ENCODE data around the gene RRP1B. TPM values are rescaled to one million over a fixed set of nuclear protein-coding genes. Genes with fewer than 3 reads are reported as not detected.

Gene RRP1B
- total and polyA plus RNA-seq, 8 donors = 16.0 to 33.3 (median 28.2) TPM

- Histone ChIP-seq H3K27me3 (no peaks in the 10 kb centered on the region), H3K36me3 (peaks cover 0 to 19% of the 10 kb centered on the region in 2 donors), H3K9me3 (no peaks in the 10 kb centered on the region), H3K4me3 (peak overlapping the region; percentile 96 to 99), H3K4me1 (peaks cover 33 to 73% of the 10 kb centered on the region in 2 donors), H3K27ac (peak overlapping the region; percentile 96 to 98)
- no peak for TF ChIP-seq CTCF (IDR thresholded peaks at IDR 0.05)
- no peak for DNase-seq
- peak; percentile 11 for ATAC-seq
- intact Hi-C loops (cut with DNase I) = no loop called here
These were observed 61.8 kb downstream of the RRP1B start for GRCh38 chr21:43721206-43721605.

GRCh38 chr21:43721939-43722338 lies 62.6 kb downstream of the RRP1B start:
- H3K9me3 ChIP-seq = no peaks in the 10 kb centered on the region
- peak in 1 of 4 donors; percentile 61 for DNase-seq
- H3K4me1 ChIP-seq = peaks cover 40 to 80% of the 10 kb centered on the region in 2 donors
- TF ChIP-seq CTCF (IDR thresholded peaks at IDR 0.05) = no peak
- no peak for ATAC-seq
- intact Hi-C loops (cut with DNase I) = no loop called here
- peak overlapping the region in 1 of 2 donors; percentile 99 for H3K4me3 ChIP-seq
- H3K27me3 ChIP-seq = no peaks in the 10 kb centered on the region
- H3K36me3 ChIP-seq = peaks cover 0 to 19% of the 10 kb centered on the region in 2 donors
- H3K27ac ChIP-seq = peak overlapping the region; percentile 96 to 98

GRCh38 chr21:43723648-43724047 lies 64.3 kb downstream of the RRP1B start:
- intact Hi-C loops (cut with DNase I) = no loop called here
- no peak for TF ChIP-seq CTCF (IDR thresholded peaks at IDR 0.05)
- ATAC-seq (no peak), DNase-seq (no peak)
- Histone ChIP-seq H3K36me3 (peaks cover 0 to 19% of the 10 kb centered on the region in 2 donors), H3K27me3 (no peaks in the 10 kb centered on the region), H3K9me3 (no peaks in the 10 kb centered on the region), H3K27ac (no peak overlapping the region), H3K4me1 (peaks cover 53 to 88% of the 10 kb centered on the region in 2 donors), H3K4me3 (no peak overlapping the region)

GRCh38 chr21:43726686-43727518 lies 67.5 kb downstream of the RRP1B start:
- intact Hi-C loops (cut with DNase I) = no loop called here
- Histone ChIP-seq H3K27ac (peak overlapping the region; percentile 93 to 94), H3K36me3 (peaks cover 0 to 20% of the 10 kb centered on the region in 2 donors), H3K9me3 (no peaks in the 10 kb centered on the region), H3K27me3 (no peaks in the 10 kb centered on the region), H3K4me1 (peaks cover 43 to 100% of the 10 kb centered on the region in 2 donors), H3K4me3 (peak overlapping the region in 1 of 2 donors; percentile 46)
- TF ChIP-seq CTCF (IDR thresholded peaks at IDR 0.05) = no peak
- peak; percentile 2 for ATAC-seq
- peak in 1 of 4 donors; percentile 84 for DNase-seq

- H3K27ac ChIP-seq = peak overlapping the region; percentile 93 to 94
- no peaks in the 10 kb centered on the region for H3K9me3 ChIP-seq
- H3K27me3 ChIP-seq = no peaks in the 10 kb centered on the region
- DNase-seq (peak in 1 of 4 donors; percentile 72), ATAC-seq (peak; percentile 28)
- H3K4me3 ChIP-seq = peak overlapping the region in 1 of 2 donors; percentile 46
- peaks cover 0 to 24% of the 10 kb centered on the region in 2 donors for H3K36me3 ChIP-seq
- intact Hi-C loops (cut with DNase I) = no loop called here
- H3K4me1 ChIP-seq = peaks cover 44 to 100% of the 10 kb centered on the region in 2 donors
- no peak for TF ChIP-seq CTCF (IDR thresholded peaks at IDR 0.05)
These were observed 68.3 kb downstream of the RRP1B start for GRCh38 chr21:43727519-43728153.

Measured in left lung (tissue), 10 donors.